ENCODE results near the gene SPOCK1. TPM values are rescaled to one million over a fixed set of nuclear protein-coding genes. Genes with fewer than 3 reads are reported as not detected.

The SPOCK1 gene
- total RNA-seq, 1 donor from 2014 or later, result 19.6 TPM

DNA sequence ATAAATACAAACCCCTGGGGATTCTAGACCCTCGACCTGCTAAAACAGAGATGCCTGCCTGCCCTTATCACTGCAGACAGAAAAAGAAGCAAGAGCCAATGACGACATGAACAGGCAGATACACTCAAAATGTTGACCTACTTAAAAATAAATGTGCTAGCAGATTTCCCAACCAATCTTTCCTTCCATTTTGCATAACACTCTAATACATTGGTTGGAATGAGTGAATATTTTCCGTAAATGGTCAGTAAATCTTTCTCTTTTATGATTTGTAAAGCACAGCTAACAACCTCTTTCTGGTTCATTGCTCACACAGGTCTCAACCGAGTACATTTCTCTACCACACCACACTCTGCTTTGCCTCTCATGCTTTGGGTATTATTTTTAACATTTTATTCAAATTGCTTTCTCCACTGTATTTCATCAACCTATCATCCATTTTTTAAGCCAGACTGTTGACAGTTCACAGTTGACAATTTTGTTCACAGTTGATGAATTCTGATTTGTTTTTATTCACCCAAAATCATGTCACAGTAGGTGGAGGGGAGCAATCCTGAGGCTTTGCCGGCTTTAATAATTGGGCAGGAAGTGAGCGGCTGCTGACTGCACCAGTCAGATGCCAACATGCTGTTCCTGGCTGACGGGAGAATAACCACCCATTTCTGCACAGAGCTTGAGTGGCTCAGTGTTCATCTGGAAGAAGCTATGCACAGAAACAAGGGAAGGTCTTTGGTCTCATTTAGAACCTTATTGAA is 426.6 kb downstream of the SPOCK1 start:
- ATAC-seq (ENCODE audit: poor library complexity) (peak; percentile 78), DNase-seq (no peak)
- intact Hi-C loops (cut with DNase I), result no loop called here

GRCh38 chr5:137071931-137072330 is 427.2 kb downstream of the SPOCK1 start:
- ATAC-seq (ENCODE audit: poor library complexity) (peak; percentile 34), DNase-seq (no peak)
- intact Hi-C loops (cut with DNase I), result no loop called here

GRCh38 chr5:137071526-137071925 is 427.6 kb downstream of the SPOCK1 start:
- ATAC-seq (ENCODE audit: poor library complexity), result no peak
- intact Hi-C loops (cut with DNase I), result no loop called here
- no peak for DNase-seq

DNA sequence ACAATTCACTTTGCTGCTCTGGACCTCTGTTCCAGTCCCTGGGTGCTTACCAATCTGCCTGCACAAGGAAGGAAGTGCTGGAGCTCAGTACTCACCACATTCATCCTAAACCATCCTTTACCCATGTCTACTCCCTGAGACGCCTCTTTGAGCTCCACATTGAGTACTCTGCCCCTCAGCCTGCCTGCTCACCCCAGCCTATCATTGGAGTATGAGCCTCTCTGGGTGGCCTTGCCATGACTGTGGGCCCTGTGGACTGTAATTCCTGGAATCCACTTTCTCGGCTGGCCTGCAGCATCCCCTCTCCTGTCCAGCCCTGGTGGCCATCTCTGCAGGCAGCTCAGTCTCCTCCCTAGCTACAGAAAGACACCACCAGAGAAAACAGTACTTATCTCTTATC is 428.6 kb downstream of the SPOCK1 start:
- no peak for ATAC-seq (ENCODE audit: poor library complexity)
- DNase-seq, result no peak
- intact Hi-C loops (cut with DNase I), result no loop called here

GRCh38 chr5:137069358-137069757 is 429.8 kb downstream of the SPOCK1 start:
- DNase-seq (no peak), ATAC-seq (ENCODE audit: poor library complexity) (no peak)
- intact Hi-C loops (cut with DNase I), result no loop called here

- ATAC-seq (ENCODE audit: poor library complexity), result no peak
- no peak for DNase-seq
- intact Hi-C loops (cut with DNase I), result no loop called here
These were observed 437.7 kb downstream of the SPOCK1 start for GRCh38 chr5:137061382-137061781.

GRCh38 chr5:137058089-137058488 is 441.0 kb downstream of the SPOCK1 start:
- no peak for ATAC-seq (ENCODE audit: poor library complexity)
- intact Hi-C loops (cut with DNase I), result no loop called here
- no peak for DNase-seq

DNA sequence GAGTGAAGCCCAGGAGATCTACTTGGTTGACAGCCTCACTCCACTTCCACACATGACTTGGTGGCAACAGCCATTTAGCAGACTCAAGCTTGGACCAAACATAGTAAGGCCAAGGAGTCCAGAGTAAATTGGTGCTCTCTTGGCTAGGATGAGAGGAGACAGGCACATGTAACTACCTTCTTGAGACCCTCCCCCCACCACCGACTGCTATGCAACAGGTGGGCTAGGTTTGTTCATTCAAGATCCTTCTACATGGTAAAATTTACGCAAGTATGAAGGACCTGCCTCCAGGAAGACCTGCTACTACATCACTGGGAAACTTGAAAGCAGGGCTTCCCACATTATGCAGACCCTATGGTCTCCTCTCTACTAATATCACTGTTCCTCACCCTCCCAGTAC is 442.4 kb downstream of the SPOCK1 start:
- DNase-seq, result no peak
- ATAC-seq (ENCODE audit: poor library complexity), result no peak
- intact Hi-C loops (cut with DNase I), result no loop called here

DNA sequence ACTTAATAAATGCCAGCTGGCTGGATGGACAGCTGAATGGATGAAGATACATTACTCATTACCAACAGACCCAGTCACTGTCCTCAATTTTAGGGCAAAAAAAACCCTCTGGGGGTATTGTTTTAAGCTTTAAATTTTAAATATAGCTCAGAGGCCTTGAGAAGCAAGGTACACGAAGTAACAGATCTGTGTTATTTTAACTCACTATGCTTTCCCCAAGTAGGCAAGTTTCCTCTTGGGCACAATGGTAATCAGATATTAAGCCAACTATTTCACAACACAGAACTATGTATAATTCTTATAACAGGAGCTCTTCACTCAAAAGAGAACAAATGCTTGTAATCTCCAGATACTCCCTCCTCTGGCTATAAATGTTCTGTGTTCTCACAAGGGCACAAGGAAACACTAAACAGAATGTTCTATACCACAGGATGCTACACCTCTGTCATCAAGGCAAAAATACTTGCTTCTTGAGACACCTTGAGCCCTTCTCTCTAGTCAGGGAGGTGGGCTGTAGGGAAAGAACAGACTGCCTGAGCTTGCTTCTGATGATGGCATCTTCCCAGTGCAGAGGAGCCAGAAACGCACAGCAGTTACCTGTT is 443.8 kb downstream of the SPOCK1 start:
- intact Hi-C loops (cut with DNase I), result no loop called here
- DNase-seq (no peak), ATAC-seq (ENCODE audit: poor library complexity) (peak; percentile 34)

DNA sequence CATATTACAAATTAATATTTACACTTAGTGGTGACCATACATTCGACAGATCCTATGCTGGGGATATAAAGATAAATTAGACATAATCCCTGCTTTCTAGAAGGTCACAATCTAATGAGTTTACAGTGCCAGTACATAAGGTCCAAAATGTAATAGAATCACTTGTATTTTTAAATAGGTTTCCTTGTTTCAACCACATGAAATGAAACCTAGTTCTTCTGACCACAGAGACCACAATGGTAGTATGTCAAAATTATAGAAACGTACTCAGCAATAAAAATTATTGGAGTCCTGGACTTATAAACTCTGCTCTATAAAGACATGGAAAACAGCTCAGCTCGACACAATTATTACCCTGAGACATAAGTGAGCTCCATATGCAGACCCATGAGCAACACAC is 444.3 kb downstream of the SPOCK1 start:
- ATAC-seq (ENCODE audit: poor library complexity), result no peak

DNA sequence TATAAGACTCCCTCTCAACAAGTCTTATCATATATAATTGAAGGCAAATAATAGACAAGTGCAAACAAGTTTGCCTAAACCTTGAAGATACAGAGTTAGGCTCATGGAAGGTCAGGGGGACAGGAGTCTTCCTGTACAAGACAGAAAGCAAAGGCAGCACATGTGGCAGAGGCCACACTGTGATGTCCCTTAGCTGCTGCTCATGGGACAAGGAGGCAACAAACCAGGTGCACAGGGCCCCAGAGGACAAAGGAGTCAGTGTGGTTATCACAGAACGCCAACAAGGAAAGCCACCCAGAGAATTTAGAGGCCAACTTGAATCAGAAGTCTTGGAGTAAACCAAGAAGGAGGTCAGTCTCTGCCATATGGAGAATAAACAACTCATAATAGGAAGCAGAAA is 444.8 kb downstream of the SPOCK1 start:
- DNase-seq (no peak), ATAC-seq (ENCODE audit: poor library complexity) (no peak)
- intact Hi-C loops (cut with DNase I), result loop anchor here (5.0 kb wide), 1 partner anchor 252 kb away; no protein-coding TSS in a partner anchor

More for the DNA sequence above, 444.3 kb downstream of the SPOCK1 start:
- DNase-seq, result no peak
- intact Hi-C loops (cut with DNase I), result loop anchor here (5.0 kb wide), 1 partner anchor 252 kb away; no protein-coding TSS in a partner anchor

DNA sequence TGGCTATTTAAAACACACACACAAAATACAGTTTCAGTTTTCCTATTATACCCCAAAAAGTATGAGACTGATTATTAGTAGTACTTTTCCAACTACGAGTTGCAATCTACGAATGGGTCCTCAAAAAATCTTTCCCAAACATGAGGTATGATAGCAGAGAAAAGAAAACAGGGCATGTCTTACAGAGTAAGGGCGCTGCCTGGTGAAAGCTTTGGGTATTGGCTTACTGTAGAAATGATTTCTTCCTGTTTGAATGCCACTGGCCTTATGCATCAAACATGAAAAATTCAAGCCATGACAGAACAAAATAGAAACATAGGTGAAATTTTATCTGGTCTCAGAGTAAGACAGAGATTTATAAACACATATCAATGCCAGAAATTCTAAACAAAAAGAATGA is 448.0 kb downstream of the SPOCK1 start:
- intact Hi-C loops (cut with DNase I), result loop anchor here (5.0 kb wide), 1 partner anchor 249 kb away; no protein-coding TSS in a partner anchor
- ATAC-seq (ENCODE audit: poor library complexity) (peak; percentile 52), DNase-seq (no peak)

- DNase-seq, result no peak
- intact Hi-C loops (cut with DNase I), result no loop called here
- ATAC-seq (ENCODE audit: poor library complexity), result no peak
These were observed 458.3 kb downstream of the SPOCK1 start for GRCh38 chr5:137040641-137041340.

- intact Hi-C loops (cut with DNase I), result no loop called here
- DNase-seq (no peak), ATAC-seq (ENCODE audit: poor library complexity) (no peak)
These were observed 459.1 kb downstream of the SPOCK1 start for GRCh38 chr5:137040024-137040423.

- ATAC-seq (ENCODE audit: poor library complexity) (no peak), DNase-seq (no peak)
- intact Hi-C loops (cut with DNase I), result no loop called here
These were observed 461.3 kb downstream of the SPOCK1 start for GRCh38 chr5:137037848-137038247.

DNA sequence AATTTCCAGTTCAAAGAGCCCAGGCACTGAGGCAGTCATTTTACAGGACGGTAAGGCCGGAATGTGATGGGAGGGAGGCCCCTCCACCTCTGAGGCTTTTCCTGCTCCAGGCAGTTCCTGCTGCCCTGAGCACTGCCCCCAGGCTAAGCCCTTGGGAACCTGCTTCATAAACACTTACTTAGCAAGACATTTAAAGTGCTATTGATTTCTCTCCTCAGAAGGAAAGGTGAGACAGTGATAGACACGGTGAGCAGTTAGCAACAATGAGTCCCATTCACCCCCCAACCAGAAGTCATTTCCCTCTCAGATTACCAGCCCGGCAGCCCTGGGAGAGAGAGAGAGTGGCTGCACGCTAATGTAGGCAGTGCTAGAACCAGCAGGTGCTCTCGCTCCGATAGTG is 462.5 kb downstream of the SPOCK1 start:
- ATAC-seq (ENCODE audit: poor library complexity) (no peak), DNase-seq (no peak)
- intact Hi-C loops (cut with DNase I), result no loop called here

DNA sequence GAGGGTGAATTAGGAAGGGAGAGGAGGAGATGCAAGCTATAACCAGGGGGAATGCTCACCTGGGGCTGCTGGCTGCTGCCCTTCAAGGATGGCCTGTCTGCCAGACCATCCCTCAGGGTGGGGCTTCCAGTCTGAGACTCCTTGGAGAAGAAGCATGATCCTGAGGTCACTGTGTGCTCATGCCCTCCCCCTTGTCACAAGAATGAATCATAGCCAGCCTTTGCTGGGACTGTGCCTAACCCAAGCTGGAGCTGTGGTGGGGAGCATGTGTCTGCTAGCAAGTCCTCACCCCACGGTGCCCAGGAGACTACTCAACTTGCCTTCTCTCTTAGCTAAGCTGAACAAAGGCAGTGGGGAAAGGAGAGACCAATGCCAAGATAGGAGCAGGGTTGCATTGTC is 463.6 kb downstream of the SPOCK1 start:
- intact Hi-C loops (cut with DNase I), result no loop called here
- DNase-seq (no peak), ATAC-seq (ENCODE audit: poor library complexity) (no peak)

- no peak for ATAC-seq (ENCODE audit: poor library complexity)
- no peak for DNase-seq
- intact Hi-C loops (cut with DNase I), result no loop called here
These were observed 464.2 kb downstream of the SPOCK1 start for GRCh38 chr5:137034764-137035479.

DNA sequence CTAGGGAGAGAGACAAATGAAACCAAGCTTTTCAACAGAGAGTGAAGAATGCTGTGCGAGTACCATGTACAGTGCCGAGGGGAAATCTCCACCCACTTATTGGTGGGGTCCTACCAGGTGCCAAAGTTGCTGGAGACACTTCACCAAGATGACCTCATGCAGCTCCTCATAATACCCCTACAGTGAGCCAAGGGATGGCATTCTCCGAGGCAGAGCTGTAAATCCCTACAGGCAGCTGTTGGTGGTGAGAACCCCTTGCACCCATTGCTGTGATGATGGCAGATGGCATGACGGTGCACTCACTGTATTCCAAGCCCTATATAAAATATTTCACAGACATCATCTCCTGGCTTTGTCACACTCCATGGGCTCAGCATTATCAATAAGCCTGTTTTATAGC is 464.9 kb downstream of the SPOCK1 start:
- no peak for DNase-seq
- no peak for ATAC-seq (ENCODE audit: poor library complexity)
- intact Hi-C loops (cut with DNase I), result no loop called here

Measured in Right ventricle myocardium superior (tissue), 1 donor.